Measurements from ENCODE around the gene PLEKHA7. TPM values are rescaled to one million over a fixed set of nuclear protein-coding genes. Genes with fewer than 3 reads are reported as not detected.

PLEKHA7 gene
- total RNA-seq, 1 experiment from 2014 or later, result 7.2 TPM

- Histone ChIP-seq H3K79me2 (ENCODE audit: insufficient read depth, low read length) (no peaks in the 10 kb centered on the region), H3K36me3 (ENCODE audit: control insufficient read depth in 1 of 2, insufficient read depth in 2 of 2, low read length in 2 of 2) (no peaks in the 10 kb centered on the region), H2AFZ (ENCODE audit: low read depth, low read length, poor library complexity, severe bottlenecking) (no peak overlapping the region), H3K4me3 (replicated peaks in 1 of 2; ENCODE audit: low read depth in 1 of 2, low read length in 2 of 2) (no peak overlapping the region), H3K27me3 (ENCODE audit: insufficient read depth, low read length) (no peaks in the 10 kb centered on the region), H3K9me2 (ENCODE audit: insufficient read depth) (no peaks in the 10 kb centered on the region), H3K9me3 (ENCODE audit: control insufficient read depth in 1 of 2, insufficient read depth in 1 of 2, low read depth in 1 of 2, low read length in 2 of 2) (no peaks in the 10 kb centered on the region), H3K27ac (ENCODE audit: low read depth, low read length) (no peak overlapping the region), H3K9ac (ENCODE audit: low read length) (no peak overlapping the region), H3K4me1 (ENCODE audit: control insufficient read depth in 1 of 2, insufficient read depth in 2 of 2, low read length in 2 of 2) (no peaks in the 10 kb centered on the region), H3K4me2 (ENCODE audit: low read length) (no peak overlapping the region), H4K20me1 (ENCODE audit: insufficient read depth) (no peaks in the 10 kb centered on the region)
- DNase-seq (ENCODE audit: low read depth, low spot score), result no peak
- ATAC-seq, result no peak
- RAD21 ChIA-PET (ENCODE audit: low non-redundant PET in 1 of 2, low total read pairs in 2 of 2, uncharacterized antibody in 2 of 2, unreplicated experiment in 2 of 2), result no interaction called here
- CTCF ChIA-PET, result no interaction called here
- POLR2A ChIA-PET, result no interaction called here
- intact Hi-C loops (cut with micrococcal nuclease), result no loop called here
- BruUV-seq (replicated peaks), result no TSS peak
- TF ChIP-seq POLR2AphosphoS5 (IDR thresholded peaks at IDR 0.05; ENCODE audit: low read depth, low read length) (no peak), POLR2A (IDR thresholded peaks at IDR 0.05; ENCODE audit: borderline replicate concordance, extremely low read depth, insufficient read depth, insufficient read length) (no peak), SRF (IDR thresholded peaks at IDR 0.05; ENCODE audit: low read depth) (no peak), EGR1 (IDR thresholded peaks at IDR 0.05; ENCODE audit: low read depth) (no peak), CBX3 (IDR thresholded peaks at IDR 0.05; ENCODE audit: low read depth) (no peak), JUND (IDR thresholded peaks at IDR 0.05) (no peak), EZH2 (IDR thresholded peaks at IDR 0.05) (no peak), ZFX (IDR thresholded peaks at IDR 0.05) (no peak), SIN3A (IDR thresholded peaks at IDR 0.05; ENCODE audit: low read depth) (no peak), REST (IDR thresholded peaks at IDR 0.05; ENCODE audit: low read depth) (no peak), RAD21 (IDR thresholded peaks at IDR 0.05; ENCODE audit: low read depth) (no peak), EZH2phosphoT487 (IDR thresholded peaks at IDR 0.05; ENCODE audit: borderline replicate concordance) (no peak), ZNF274 (IDR thresholded peaks at IDR 0.05; ENCODE audit: low read depth, low read length) (no peak), ELF1 (IDR thresholded peaks at IDR 0.05; ENCODE audit: borderline replicate concordance, low read depth) (no peak), YY1 (IDR thresholded peaks at IDR 0.05; ENCODE audit: extremely low read depth, insufficient replicate concordance, low read depth, low read length) (no peak), TCF7L2 (IDR thresholded peaks at IDR 0.05; ENCODE audit: borderline replicate concordance, extremely low read depth, insufficient read depth, insufficient read length) (no peak)
- TF ChIP-seq, protein P1, sequence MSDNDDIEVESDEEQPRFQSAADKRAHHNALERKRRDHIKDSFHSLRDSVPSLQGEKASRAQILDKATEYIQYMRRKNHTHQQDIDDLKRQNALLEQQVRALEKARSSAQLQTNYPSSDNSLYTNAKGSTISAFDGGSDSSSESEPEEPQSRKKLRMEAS (IDR thresholded peaks at IDR 0.05), result no peak
- TF ChIP-seq, protein P2, sequence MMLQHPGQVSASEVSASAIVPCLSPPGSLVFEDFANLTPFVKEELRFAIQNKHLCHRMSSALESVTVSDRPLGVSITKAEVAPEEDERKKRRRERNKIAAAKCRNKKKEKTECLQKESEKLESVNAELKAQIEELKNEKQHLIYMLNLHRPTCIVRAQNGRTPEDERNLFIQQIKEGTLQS (IDR thresholded peaks at IDR 0.05), result no peak
- TF ChIP-seq, protein P3, sequence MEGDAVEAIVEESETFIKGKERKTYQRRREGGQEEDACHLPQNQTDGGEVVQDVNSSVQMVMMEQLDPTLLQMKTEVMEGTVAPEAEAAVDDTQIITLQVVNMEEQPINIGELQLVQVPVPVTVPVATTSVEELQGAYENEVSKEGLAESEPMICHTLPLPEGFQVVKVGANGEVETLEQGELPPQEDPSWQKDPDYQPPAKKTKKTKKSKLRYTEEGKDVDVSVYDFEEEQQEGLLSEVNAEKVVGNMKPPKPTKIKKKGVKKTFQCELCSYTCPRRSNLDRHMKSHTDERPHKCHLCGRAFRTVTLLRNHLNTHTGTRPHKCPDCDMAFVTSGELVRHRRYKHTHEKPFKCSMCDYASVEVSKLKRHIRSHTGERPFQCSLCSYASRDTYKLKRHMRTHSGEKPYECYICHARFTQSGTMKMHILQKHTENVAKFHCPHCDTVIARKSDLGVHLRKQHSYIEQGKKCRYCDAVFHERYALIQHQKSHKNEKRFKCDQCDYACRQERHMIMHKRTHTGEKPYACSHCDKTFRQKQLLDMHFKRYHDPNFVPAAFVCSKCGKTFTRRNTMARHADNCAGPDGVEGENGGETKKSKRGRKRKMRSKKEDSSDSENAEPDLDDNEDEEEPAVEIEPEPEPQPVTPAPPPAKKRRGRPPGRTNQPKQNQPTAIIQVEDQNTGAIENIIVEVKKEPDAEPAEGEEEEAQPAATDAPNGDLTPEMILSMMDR (IDR thresholded peaks at IDR 0.05 in 2 of 3, conservative IDR thresholded peaks at IDR 0.05 in 1 of 3; ENCODE audit: borderline replicate concordance in 1 of 3, insufficient read depth in 1 of 3, low read depth in 2 of 3, low read length in 2 of 3), result no peak
Measured at GRCh38 chr11:16968196-16968595, 46.0 kb downstream of the PLEKHA7 start.
